GM23338 (cell line): Measurements from ENCODE around the gene SDR39U1. TPM values are rescaled to one million over a fixed set of nuclear protein-coding genes. Genes with fewer than 3 reads are reported as not detected.

ENCODE experiments used
- CREB1 ChIP-seq: fragments of 250-450 bp; sonication (Bioruptor Pico); IDR thresholded peaks from 2 replicates; pipeline ENCODE4 v1.5.0; 2020; ENCODE audit warnings: low read depth, mild to moderate bottlenecking, moderate library complexity
- EZH2 ChIP-seq: fragments of 200-600 bp; sonication (generic); IDR thresholded peaks from one replicate; pipeline ENCODE4 v1.8.0; 2017; ENCODE audit warnings: antibody characterized with exemption, mild to moderate bottlenecking, low read depth; ENCODE audit not compliant: unreplicated experiment
- EZH2phosphoT487 ChIP-seq: fragments of 200-600 bp; sonication (generic); IDR thresholded peaks from one replicate; pipeline ENCODE4 v1.8.1; 2018; ENCODE audit warnings: antibody characterized with exemption; ENCODE audit not compliant: unreplicated experiment
- JUNB ChIP-seq: IDR thresholded peaks from one replicate; pipeline ENCODE4 v1.6.1; 2016; ENCODE audit warnings: antibody characterized with exemption; ENCODE audit not compliant: unreplicated experiment
- NANOG ChIP-seq: IDR thresholded peaks from 2 replicates; pipeline ENCODE4 v1.6.1; 2016; ENCODE audit warnings: antibody characterized with exemption, borderline replicate concordance
- POLR2AphosphoS5 ChIP-seq: IDR thresholded peaks from 2 replicates; pipeline ENCODE4 v1.6.1; 2016; ENCODE audit warnings: antibody characterized with exemption, low read depth
- REST ChIP-seq: IDR thresholded peaks from one replicate; pipeline ENCODE4 v1.6.1; 2018; ENCODE audit warnings: antibody characterized with exemption; ENCODE audit not compliant: unreplicated experiment
- STAT1 ChIP-seq: IDR thresholded peaks from one replicate; pipeline ENCODE4 v1.6.1; 2016; ENCODE audit warnings: antibody characterized with exemption; ENCODE audit not compliant: unreplicated experiment
- ZNF114 ChIP-seq: fragments of 250-450 bp; sonication (Bioruptor Pico); IDR thresholded peaks from 2 replicates; pipeline ENCODE4 v1.5.0; 2020; ENCODE audit warnings: mild to moderate bottlenecking, moderate library complexity
- ZNF331 ChIP-seq: fragments of 250-450 bp; sonication (Bioruptor Pico); IDR thresholded peaks from 2 replicates; pipeline ENCODE4 v1.5.0; 2020; ENCODE audit warnings: low read depth, mild to moderate bottlenecking, moderate library complexity
- polyA plus RNA-seq: library from polyadenylated mRNA; unstranded; fragments of >200 nt; fragmentation: Nextera tagmentation; extraction: Ambion mirVana; gene quantifications from 2 replicates; pipeline ENCODE4 v1.2.1, GENCODE V29; 2016
- total RNA-seq: library from RNA; depleted of rRNA; stranded (reverse); fragments of >200 nt; shearing (Covaris generic); gene quantifications from 2 replicates; pipeline ENCODE4 v1.2.3, GENCODE V29; 2014
- TF ChIP-seq, protein P1 (sequence below): IDR thresholded peaks from 2 replicates; pipeline ENCODE4 v1.6.1; 2016; ENCODE audit warnings: antibody characterized with exemption
- TF ChIP-seq, protein P2 (sequence below), 2 experiments: fragments of 200-600 bp in 1 of 2; sonication (generic) in 1 of 2; conservative IDR thresholded peaks; 2 replicates each; pipeline versions ENCODE4 v1.5.1 to v1.6.1; 2016 to 2017; ENCODE audit warnings: antibody characterized with exemption in 2 of 2, low read depth in 2 of 2, mild to moderate bottlenecking in 2 of 2, moderate library complexity in 1 of 2

SDR39U1 gene
- total and polyA plus RNA-seq, 2 experiments from 2014 or later = 22.9 to 66.5 TPM

DNA sequence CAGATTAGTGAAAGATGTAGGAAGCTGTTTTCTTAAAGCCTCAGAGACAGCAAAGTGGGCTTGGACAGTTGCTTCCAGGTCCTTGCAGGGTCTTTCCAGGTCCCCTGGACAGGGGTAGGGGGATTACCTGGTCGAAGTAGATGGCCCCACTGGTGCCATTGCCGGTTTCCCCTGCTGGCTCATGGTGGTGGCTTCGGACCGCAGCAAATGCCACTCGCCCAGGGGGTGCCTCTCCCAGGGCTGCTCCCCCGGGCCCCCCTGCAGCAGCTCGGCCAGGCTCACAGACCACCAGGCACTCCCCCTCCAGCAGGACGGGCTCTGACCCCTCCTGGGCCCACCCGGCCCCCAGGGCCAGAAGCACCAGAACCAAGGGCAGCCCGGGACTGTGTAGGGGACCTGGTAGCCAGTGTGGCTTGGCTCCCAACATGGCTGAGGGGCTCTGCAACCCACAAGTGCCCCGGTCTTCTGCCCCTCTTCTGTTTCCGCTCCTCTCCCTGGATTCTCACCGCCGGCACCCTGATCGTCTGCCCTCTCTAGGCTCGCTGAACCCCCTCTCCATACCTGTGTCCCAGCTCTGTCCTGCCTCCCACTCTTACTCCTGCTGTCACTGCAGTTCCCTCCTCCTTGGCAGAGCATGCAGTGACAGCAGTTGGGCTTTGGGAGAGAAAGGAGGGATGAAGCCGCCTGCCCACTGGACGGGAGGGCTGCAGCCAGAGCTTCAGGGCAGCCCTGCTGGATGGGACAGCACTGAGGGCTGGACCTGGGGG lies 13.8 kb downstream of the SDR39U1 start (continued):
- TF ChIP-seq, protein P1, sequence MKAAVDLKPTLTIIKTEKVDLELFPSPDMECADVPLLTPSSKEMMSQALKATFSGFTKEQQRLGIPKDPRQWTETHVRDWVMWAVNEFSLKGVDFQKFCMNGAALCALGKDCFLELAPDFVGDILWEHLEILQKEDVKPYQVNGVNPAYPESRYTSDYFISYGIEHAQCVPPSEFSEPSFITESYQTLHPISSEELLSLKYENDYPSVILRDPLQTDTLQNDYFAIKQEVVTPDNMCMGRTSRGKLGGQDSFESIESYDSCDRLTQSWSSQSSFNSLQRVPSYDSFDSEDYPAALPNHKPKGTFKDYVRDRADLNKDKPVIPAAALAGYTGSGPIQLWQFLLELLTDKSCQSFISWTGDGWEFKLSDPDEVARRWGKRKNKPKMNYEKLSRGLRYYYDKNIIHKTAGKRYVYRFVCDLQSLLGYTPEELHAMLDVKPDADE = no peak
- TF ChIP-seq ZNF114 = no peak
- no peak for TF ChIP-seq REST
- no peak for TF ChIP-seq NANOG
- TF ChIP-seq, protein P2, sequence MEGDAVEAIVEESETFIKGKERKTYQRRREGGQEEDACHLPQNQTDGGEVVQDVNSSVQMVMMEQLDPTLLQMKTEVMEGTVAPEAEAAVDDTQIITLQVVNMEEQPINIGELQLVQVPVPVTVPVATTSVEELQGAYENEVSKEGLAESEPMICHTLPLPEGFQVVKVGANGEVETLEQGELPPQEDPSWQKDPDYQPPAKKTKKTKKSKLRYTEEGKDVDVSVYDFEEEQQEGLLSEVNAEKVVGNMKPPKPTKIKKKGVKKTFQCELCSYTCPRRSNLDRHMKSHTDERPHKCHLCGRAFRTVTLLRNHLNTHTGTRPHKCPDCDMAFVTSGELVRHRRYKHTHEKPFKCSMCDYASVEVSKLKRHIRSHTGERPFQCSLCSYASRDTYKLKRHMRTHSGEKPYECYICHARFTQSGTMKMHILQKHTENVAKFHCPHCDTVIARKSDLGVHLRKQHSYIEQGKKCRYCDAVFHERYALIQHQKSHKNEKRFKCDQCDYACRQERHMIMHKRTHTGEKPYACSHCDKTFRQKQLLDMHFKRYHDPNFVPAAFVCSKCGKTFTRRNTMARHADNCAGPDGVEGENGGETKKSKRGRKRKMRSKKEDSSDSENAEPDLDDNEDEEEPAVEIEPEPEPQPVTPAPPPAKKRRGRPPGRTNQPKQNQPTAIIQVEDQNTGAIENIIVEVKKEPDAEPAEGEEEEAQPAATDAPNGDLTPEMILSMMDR (conservative IDR thresholded peaks at IDR 0.05; ENCODE audit: low read depth in 2 of 2) = no peak
- TF ChIP-seq JUNB = no peak
- TF ChIP-seq EZH2phosphoT487 = no peak
- TF ChIP-seq ZNF331 (CRISPR knock-in tag) = no peak
- TF ChIP-seq STAT1 = no peak
- TF ChIP-seq CREB1 (CRISPR knock-in tag) = no peak
- TF ChIP-seq EZH2 = no peak
- TF ChIP-seq POLR2AphosphoS5 = no peak
